Liver (tissue), 3 donors: Measurements from ENCODE around the gene CD276.

Source experiments
- FOXA1 ChIP-seq: IDR thresholded peaks from 2 replicates; pipeline ENCODE4 v1.6.1; 2016; ENCODE audit warnings: antibody characterized with exemption
- FOXA2 ChIP-seq: IDR thresholded peaks from 2 replicates; pipeline ENCODE4 v1.6.1; 2016; ENCODE audit warnings: antibody characterized with exemption
- JUND ChIP-seq, 2 donors: IDR thresholded peaks; 2 replicates each; pipeline ENCODE4 v1.6.1; 2016; ENCODE audit warnings: antibody characterized with exemption in 2 of 2
- RAD21 ChIP-seq, 2 donors: IDR thresholded peaks; 2 replicates each; pipeline ENCODE4 v1.6.1; 2016; ENCODE audit warnings: antibody characterized with exemption in 2 of 2, mild to moderate bottlenecking in 2 of 2
- RXRA ChIP-seq, 2 donors: IDR thresholded peaks; 2 replicates each; pipeline ENCODE4 v1.6.1; 2017 to 2018; ENCODE audit warnings: antibody characterized with exemption in 2 of 2, mild to moderate bottlenecking in 1 of 2
- TAF1 ChIP-seq: conservative IDR thresholded peaks from 2 replicates; pipeline ENCODE4 v1.6.1; 2016; ENCODE audit warnings: antibody characterized with exemption, mild to moderate bottlenecking
- YY1 ChIP-seq: IDR thresholded peaks from 2 replicates; pipeline ENCODE4 v1.6.1; 2016; ENCODE audit warnings: antibody characterized with exemption, mild to moderate bottlenecking
- TF ChIP-seq, protein P1 (sequence below): fragments of 150-350 bp; IDR thresholded peaks from 2 replicates; pipeline ENCODE4 v1.5.1; 2017; ENCODE audit warnings: improper control_type of control experiment, low read depth, low read length; ENCODE audit not compliant: missing input control
- TF ChIP-seq, protein P2 (sequence below): IDR thresholded peaks from 2 replicates; pipeline ENCODE4 v1.6.1; 2016; ENCODE audit warnings: antibody characterized with exemption
- TF ChIP-seq, protein P3 (sequence below): IDR thresholded peaks from 2 replicates; pipeline ENCODE4 v1.6.1; 2016; ENCODE audit warnings: antibody characterized with exemption, mild to moderate bottlenecking
- donor health status: healthy.
- donor health status: healthy.

DNA sequence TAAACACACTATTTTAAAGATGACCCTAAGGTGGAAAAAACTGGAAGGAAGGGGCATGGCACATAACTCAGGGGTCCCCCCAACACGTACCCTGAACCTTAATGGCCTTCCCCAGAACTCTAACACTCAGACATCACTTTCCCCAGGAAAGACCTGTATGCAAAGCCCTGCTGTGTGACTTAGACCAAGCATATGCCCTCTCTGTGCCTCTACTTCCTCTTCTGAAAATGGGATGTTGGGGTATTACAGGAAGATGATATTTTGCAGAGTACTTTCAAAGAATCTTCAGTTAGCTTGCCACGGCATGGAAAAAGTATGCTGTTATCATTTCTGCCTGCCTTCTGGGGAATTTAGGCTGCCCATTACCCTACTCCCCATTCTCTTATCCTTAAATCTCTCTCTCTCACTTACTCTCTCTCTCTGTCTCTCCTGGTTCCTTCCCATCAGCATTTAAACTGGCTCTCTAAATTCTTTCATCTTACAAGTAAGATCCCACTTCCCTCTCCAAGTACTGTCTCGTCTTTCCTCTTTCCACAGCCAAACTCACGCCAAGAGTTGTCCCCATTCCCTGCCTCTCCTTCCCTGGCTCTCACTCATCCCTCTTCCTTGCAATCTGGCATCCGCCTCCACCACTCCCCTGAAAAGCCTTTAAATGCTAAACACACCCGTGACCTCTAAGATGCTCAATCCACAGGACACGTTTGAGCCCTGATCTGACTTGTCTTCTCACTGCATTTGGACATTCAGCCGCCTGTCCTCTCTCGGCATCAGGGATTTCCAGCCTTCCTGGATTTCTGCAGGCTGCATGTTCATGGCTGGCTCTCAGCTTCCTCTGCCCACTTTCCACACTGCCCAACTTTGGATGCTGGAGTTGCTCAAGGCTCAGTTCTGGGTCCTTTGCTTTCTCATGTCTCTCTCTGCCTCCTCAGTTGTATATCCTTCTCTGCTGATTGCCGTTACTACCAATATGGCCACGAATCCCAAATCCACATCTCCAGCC, 76.4 kb downstream of the CD276 start:
- TF ChIP-seq, protein P1, sequence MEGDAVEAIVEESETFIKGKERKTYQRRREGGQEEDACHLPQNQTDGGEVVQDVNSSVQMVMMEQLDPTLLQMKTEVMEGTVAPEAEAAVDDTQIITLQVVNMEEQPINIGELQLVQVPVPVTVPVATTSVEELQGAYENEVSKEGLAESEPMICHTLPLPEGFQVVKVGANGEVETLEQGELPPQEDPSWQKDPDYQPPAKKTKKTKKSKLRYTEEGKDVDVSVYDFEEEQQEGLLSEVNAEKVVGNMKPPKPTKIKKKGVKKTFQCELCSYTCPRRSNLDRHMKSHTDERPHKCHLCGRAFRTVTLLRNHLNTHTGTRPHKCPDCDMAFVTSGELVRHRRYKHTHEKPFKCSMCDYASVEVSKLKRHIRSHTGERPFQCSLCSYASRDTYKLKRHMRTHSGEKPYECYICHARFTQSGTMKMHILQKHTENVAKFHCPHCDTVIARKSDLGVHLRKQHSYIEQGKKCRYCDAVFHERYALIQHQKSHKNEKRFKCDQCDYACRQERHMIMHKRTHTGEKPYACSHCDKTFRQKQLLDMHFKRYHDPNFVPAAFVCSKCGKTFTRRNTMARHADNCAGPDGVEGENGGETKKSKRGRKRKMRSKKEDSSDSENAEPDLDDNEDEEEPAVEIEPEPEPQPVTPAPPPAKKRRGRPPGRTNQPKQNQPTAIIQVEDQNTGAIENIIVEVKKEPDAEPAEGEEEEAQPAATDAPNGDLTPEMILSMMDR = no peak
- TF ChIP-seq YY1 (no peak), FOXA1 (no peak), FOXA2 (no peak), JUND (IDR thresholded peaks at IDR 0.05) (no peak), RXRA (IDR thresholded peaks at IDR 0.05) (no peak), RAD21 (IDR thresholded peaks at IDR 0.05) (no peak), TAF1 (no peak)
- TF ChIP-seq, protein P2, sequence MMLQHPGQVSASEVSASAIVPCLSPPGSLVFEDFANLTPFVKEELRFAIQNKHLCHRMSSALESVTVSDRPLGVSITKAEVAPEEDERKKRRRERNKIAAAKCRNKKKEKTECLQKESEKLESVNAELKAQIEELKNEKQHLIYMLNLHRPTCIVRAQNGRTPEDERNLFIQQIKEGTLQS = no peak
- TF ChIP-seq, protein P3, sequence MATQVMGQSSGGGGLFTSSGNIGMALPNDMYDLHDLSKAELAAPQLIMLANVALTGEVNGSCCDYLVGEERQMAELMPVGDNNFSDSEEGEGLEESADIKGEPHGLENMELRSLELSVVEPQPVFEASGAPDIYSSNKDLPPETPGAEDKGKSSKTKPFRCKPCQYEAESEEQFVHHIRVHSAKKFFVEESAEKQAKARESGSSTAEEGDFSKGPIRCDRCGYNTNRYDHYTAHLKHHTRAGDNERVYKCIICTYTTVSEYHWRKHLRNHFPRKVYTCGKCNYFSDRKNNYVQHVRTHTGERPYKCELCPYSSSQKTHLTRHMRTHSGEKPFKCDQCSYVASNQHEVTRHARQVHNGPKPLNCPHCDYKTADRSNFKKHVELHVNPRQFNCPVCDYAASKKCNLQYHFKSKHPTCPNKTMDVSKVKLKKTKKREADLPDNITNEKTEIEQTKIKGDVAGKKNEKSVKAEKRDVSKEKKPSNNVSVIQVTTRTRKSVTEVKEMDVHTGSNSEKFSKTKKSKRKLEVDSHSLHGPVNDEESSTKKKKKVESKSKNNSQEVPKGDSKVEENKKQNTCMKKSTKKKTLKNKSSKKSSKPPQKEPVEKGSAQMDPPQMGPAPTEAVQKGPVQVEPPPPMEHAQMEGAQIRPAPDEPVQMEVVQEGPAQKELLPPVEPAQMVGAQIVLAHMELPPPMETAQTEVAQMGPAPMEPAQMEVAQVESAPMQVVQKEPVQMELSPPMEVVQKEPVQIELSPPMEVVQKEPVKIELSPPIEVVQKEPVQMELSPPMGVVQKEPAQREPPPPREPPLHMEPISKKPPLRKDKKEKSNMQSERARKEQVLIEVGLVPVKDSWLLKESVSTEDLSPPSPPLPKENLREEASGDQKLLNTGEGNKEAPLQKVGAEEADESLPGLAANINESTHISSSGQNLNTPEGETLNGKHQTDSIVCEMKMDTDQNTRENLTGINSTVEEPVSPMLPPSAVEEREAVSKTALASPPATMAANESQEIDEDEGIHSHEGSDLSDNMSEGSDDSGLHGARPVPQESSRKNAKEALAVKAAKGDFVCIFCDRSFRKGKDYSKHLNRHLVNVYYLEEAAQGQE = no peak
